Right lobe of liver (tissue), 6 donors: Measurements from ENCODE around the gene TMEM271. TPM values are rescaled to one million over a fixed set of nuclear protein-coding genes. Genes with fewer than 3 reads are reported as not detected.

Experiments
- ATAC-seq, 4 donors: fragments of 200-7000 bp; cut with Tn5 transposase; one replicate each; pipeline ENCODE4 v1.9.1; 2020; ENCODE audit warnings: mild to moderate bottlenecking in 4 of 4, moderate library complexity in 4 of 4
- DNase-seq, 3 donors: peaks; one replicate each; pipeline ENCODE4 v3.0.0-alpha.2; 2020
- H3K27ac ChIP-seq, 3 donors: fragments of 200-600 bp; one replicate each; pipeline ENCODE4 v1.8.0; 2022
- H3K27me3 ChIP-seq, 2 donors: fragments of 200-600 bp; one replicate each; pipeline ENCODE4 v1.8.0; 2022
- H3K36me3 ChIP-seq, 4 donors: fragments of 200-600 bp; sonication (generic) in 1 of 4; one replicate each; pipeline versions ENCODE4 v1.5.1 to v1.8.0; 2017 to 2022; ENCODE audit warnings: control low read depth in 1 of 4
- H3K4me1 ChIP-seq, 4 donors: fragments of 200-600 bp; sonication (generic) in 1 of 4; one replicate each; pipeline versions ENCODE4 v1.5.1 to v1.8.0; 2017 to 2022; ENCODE audit warnings: control low read depth in 1 of 4
- H3K4me3 ChIP-seq, 3 donors: fragments of 200-600 bp; one replicate each; pipeline ENCODE4 v1.8.0; 2022
- H3K9me3 ChIP-seq, 4 donors: fragments of 200-600 bp; sonication (generic) in 1 of 4; one replicate each; pipeline versions ENCODE4 v1.5.1 to v1.8.0; 2017 to 2022; ENCODE audit warnings: control low read depth in 1 of 4
- POLR2A ChIP-seq: fragments of 450-650 bp; IDR thresholded peaks from one replicate; pipeline ENCODE4 v1.6.1; 2017; ENCODE audit warnings: antibody characterized with exemption, mild to moderate bottlenecking
- WGBS: methylation state at CpG from one replicate; pipeline ENCODE4 v1.1.6; 2018; ENCODE audit warnings: low coverage, low lambda C conversion rate; ENCODE audit not compliant: insufficient coverage; ENCODE audit errors: missing lambda C conversion rate; 5-methylcytosine and 5-hydroxymethylcytosine counted together
- intact Hi-C, 2 donors: fragments of 100-400 bp; cut with DNase I; formaldehyde crosslinking; loops; one replicate each; pipeline versions ENCODE4 v1.11.2 to v1.14.1; 2022
- total RNA-seq, 6 experiments: library from RNA; depleted of rRNA in 2 of 6; stranded (reverse); fragments of >200 nt in 2 of 6; fragmentation: NEBNext Ultra II Directional in 3 of 6; extraction: Animal tissue kit (Norgen Biotek cat#: 25700) in 3 of 6; gene quantifications; one replicate each; pipeline versions ENCODE4 v1.1.0 to v1.2.4, GENCODE V29; 2016 to 2023
- TF ChIP-seq, protein P1 (sequence below), 4 donors: fragments of 200-600 bp in 3 of 4; fragments of 450-650 bp in 1 of 4; IDR thresholded peaks; one replicate each; pipeline versions ENCODE4 v1.5.1 to v1.8.0; 2016 to 2022; ENCODE audit warnings: antibody characterized with exemption in 4 of 4, mild to moderate bottlenecking in 2 of 4
- donor health status: DM: no; HTN: yes; CAD: no.
- donor health status: DM: no; HTN: no; CAD: no.
- donor health status: DM: no; HTN: no; CAD: no.
- donor health status: DM: no; HTN: yes; CAD: no.
- donor health status: DM: no; HTN: yes; CAD: no.

The TMEM271 gene
- total RNA-seq, 6 experiments from 2014 or later: not detected

DNA sequence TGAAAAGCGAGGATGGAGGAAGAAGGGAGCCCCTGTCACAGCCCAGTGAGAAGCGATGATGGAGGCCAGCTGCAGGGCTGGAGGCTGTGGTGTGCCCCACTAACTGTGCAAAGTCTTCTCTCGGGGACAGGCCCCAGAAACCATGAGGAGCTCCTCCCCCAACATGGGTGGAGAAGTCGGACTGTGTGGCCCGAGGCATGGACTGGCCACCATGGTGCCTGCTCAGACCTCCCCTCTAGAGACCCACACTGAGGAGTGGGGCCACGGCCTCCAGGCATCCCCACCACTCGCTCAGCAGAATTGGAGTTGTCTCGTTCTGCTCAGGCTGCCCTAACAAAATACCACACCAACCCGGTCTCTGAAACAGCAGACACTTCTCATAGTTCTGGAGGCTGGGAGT, 37.0 kb upstream of the TMEM271 start:
- intact Hi-C loops: no loop called here
- no peaks in the 10 kb centered on the region for H3K9me3 ChIP-seq
- WGBS: no CpG with 5 or more reads among the region's 9 CpGs
- no peaks in the 10 kb centered on the region for H3K36me3 ChIP-seq
- ATAC-seq (peak in 1 of 4 donors; percentile 7), DNase-seq (peak in 1 of 3 donors; percentile 19)
- TF ChIP-seq, protein P1, sequence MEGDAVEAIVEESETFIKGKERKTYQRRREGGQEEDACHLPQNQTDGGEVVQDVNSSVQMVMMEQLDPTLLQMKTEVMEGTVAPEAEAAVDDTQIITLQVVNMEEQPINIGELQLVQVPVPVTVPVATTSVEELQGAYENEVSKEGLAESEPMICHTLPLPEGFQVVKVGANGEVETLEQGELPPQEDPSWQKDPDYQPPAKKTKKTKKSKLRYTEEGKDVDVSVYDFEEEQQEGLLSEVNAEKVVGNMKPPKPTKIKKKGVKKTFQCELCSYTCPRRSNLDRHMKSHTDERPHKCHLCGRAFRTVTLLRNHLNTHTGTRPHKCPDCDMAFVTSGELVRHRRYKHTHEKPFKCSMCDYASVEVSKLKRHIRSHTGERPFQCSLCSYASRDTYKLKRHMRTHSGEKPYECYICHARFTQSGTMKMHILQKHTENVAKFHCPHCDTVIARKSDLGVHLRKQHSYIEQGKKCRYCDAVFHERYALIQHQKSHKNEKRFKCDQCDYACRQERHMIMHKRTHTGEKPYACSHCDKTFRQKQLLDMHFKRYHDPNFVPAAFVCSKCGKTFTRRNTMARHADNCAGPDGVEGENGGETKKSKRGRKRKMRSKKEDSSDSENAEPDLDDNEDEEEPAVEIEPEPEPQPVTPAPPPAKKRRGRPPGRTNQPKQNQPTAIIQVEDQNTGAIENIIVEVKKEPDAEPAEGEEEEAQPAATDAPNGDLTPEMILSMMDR (IDR thresholded peaks at IDR 0.05): no peak
- TF ChIP-seq POLR2A: no peak
- H3K27ac ChIP-seq: no peak overlapping the region
- no peaks in the 10 kb centered on the region for H3K27me3 ChIP-seq
- H3K4me1 ChIP-seq: no peaks in the 10 kb centered on the region
- no peak overlapping the region for H3K4me3 ChIP-seq

DNA sequence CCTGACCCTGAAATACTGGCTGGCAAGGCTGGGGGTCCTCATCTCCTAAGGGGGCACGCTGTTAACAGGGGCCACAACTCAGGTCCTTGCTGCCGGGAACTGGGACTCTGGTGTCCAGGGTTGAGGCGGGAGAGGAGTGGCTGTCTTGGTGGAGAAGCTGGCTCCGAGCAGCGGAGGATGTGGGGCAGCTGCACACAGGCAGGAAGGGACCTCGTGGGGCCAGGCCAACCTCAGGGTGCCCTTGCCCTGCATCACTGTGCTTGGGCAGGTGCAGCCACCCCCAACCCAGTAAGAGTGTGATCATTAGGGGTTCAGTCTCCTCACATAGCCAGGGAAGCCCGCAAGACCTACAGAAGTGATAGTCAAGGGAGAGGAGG, 36.6 kb upstream of the TMEM271 start:
- ATAC-seq (peak in 1 of 4 donors; percentile 7), DNase-seq (no peak)
- TF ChIP-seq, protein P1 (IDR thresholded peaks at IDR 0.05): no peak
- TF ChIP-seq POLR2A: no peak
- Histone ChIP-seq H3K27ac (no peak overlapping the region), H3K4me1 (no peaks in the 10 kb centered on the region), H3K36me3 (no peaks in the 10 kb centered on the region), H3K27me3 (no peaks in the 10 kb centered on the region), H3K9me3 (no peaks in the 10 kb centered on the region), H3K4me3 (no peak overlapping the region)
- intact Hi-C loops: no loop called here
- 54% methylated on average over 4 of the region's 7 CpGs for WGBS

DNA sequence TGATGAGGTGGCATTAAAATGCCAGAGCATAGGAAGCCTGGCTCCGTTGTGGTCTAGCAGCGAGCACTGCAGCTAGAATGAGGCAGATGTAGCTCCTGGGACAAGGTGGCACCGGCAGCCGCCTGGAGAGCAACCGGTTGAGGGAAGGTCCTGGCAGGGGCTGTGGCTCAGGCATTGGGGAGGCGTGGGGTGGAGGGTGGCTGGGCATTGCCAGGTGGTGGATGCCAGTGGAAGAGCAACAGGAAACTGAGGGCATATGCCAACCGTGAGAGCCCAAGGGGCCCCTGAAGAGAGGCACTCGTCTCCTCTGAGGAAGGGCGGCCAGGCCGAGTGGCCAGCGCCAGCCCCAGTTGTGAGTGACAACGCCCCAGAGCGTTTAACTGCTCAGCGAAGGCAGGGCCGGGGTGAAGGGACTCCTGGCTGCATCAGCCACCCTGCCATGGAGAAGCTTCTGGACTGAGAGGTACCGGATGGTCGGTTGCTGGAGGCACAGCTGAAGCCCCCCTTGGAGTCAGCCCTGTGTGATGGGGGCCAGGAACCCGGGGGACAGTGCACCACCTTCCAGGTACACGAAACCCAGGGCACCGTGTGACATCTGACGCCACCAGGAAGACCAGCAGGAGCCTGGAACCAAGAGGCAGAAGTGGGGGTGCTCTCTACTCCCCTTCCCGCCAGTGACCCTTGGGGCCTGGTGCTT, 36.1 kb upstream of the TMEM271 start:
- Histone ChIP-seq H3K27ac (no peak overlapping the region), H3K4me1 (no peaks in the 10 kb centered on the region), H3K9me3 (no peaks in the 10 kb centered on the region), H3K4me3 (no peak overlapping the region), H3K27me3 (no peaks in the 10 kb centered on the region), H3K36me3 (no peaks in the 10 kb centered on the region)
- TF ChIP-seq, protein P1 (IDR thresholded peaks at IDR 0.05): no peak
- no peak for TF ChIP-seq POLR2A
- WGBS: 80% methylated on average over 4 of the region's 22 CpGs
- DNase-seq (peak in 1 of 3 donors; percentile 19), ATAC-seq (peak in 1 of 4 donors; percentile 10)
- intact Hi-C loops: no loop called here

DNA sequence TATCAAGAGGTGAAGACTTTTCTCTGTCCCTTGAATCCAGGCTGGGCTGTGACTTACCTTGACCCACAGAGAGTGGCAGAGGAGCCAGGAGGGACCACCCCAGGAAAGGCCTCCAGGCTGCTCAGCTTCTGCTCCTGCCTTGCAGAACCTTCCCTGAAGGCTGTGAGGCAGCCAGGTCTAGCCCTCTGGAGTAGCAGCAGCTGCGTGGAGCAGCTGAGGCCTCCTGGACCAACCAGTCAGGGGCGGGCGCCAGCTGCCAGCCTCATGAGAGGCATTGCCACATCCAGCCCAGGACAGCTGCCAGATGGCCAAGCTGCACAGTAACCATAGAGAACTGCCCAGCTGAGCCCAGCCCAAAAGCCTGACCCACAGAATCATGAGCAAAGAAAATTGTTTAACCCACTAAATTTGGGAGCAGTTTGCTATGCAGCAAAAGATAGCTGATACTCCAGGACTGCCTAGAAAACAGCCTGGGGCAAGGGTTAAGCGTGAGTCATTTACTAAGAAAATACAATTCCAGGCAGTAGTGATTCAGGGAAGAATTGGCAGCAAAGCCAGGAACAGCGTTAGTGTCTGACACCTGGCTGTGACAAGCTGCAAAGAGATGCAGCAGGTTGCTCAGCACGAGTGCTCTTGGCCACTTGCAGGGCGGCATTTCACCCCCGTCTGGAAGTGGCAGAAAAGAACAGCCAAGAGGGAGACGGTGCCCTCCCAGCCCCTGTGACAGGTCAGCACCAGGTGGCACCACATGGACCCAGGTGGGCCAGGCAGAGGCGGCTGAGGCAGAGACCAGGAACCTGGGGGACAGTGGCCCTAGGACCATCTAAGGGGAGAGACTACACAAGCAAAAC, 34.5 kb upstream of the TMEM271 start:
- intact Hi-C loops: no loop called here
- DNase-seq (peak in 1 of 3 donors; percentile 50), ATAC-seq (peak; percentile 13 to 45 (median 34))
- H3K36me3 ChIP-seq: no peaks in the 10 kb centered on the region
- TF ChIP-seq, protein P1 (IDR thresholded peaks at IDR 0.05): no peak
- no peak for TF ChIP-seq POLR2A
- no peaks in the 10 kb centered on the region for H3K9me3 ChIP-seq
- 37% methylated on average over 5 of the region's 10 CpGs for WGBS
- no peaks in the 10 kb centered on the region for H3K4me1 ChIP-seq
- no peaks in the 10 kb centered on the region for H3K27me3 ChIP-seq
- H3K4me3 ChIP-seq: no peak overlapping the region
- no peak overlapping the region for H3K27ac ChIP-seq
